Erythroblast (primary cell): ENCODE results near the gene PRG3.

Experiments used
- GATA1 ChIP-seq: IDR thresholded peaks from 2 replicates; pipeline ENCODE4 v1.6.1; 2011; ENCODE audit warnings: low read depth, mild to moderate bottlenecking, control low read depth, low read length, moderate library complexity
- POLR2A ChIP-seq: IDR thresholded peaks from 2 replicates; pipeline ENCODE4 v1.6.1; 2011; ENCODE audit warnings: mild to moderate bottlenecking, low read length

DNA sequence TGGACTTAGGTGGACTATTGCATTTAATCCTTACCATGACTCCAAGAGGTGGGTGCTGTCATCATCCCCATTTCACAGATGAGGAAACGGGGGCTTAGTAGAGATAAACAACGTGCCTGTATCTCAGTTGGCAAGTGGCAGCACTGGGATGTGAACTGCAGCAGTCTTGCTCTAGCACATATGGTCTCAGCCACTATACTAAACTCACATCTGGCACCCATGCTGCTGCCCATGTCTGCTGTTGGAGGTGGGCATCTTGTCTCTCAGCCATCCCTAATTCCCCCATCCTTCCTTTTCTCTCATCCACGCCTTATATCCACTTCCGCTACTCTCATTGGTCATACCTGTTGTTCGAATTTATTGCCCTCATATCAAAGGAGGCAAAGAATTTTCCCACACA lies 3.8 kb downstream of the PRG3 start:
- TF ChIP-seq POLR2A (no peak), GATA1 (no peak)
